ENCODE measurements around the gene LSM3. TPM values are rescaled to one million over a fixed set of nuclear protein-coding genes. Genes with fewer than 3 reads are reported as not detected.
"Not testable (repeated sequence)": the region's sequence is repeated elsewhere in the genome, so short reads cannot be mapped to it uniquely, and the experiment has no call there.

The LSM3 gene
- total RNA-seq, 1 experiment from 2014 or later: 17.4 TPM

- H3K9me2 ChIP-seq (ENCODE audit: insufficient read depth); POLR2A ChIA-PET; H3K4me3 ChIP-seq (replicated peaks in 1 of 2; ENCODE audit: low read depth in 1 of 2, low read length in 2 of 2); DNase-seq (ENCODE audit: low read depth, low spot score); BruUV-seq (replicated peaks); H3K27ac ChIP-seq (ENCODE audit: low read depth, low read length); H3K27me3 ChIP-seq (ENCODE audit: insufficient read depth, low read length); H3K4me2 ChIP-seq (ENCODE audit: low read length); ATAC-seq; H2AFZ ChIP-seq (ENCODE audit: low read depth, low read length, poor library complexity, severe bottlenecking); H3K9ac ChIP-seq (ENCODE audit: low read length); RAD21 ChIA-PET (ENCODE audit: low non-redundant PET in 1 of 2, low total read pairs in 2 of 2, uncharacterized antibody in 2 of 2, unreplicated experiment in 2 of 2); H3K9me3 ChIP-seq (ENCODE audit: control insufficient read depth in 1 of 2, insufficient read depth in 1 of 2, low read depth in 1 of 2, low read length in 2 of 2); intact Hi-C loops (cut with micrococcal nuclease); H3K79me2 ChIP-seq (ENCODE audit: insufficient read depth, low read length); H3K36me3 ChIP-seq (ENCODE audit: control insufficient read depth in 1 of 2, insufficient read depth in 2 of 2, low read length in 2 of 2); H4K20me1 ChIP-seq (ENCODE audit: insufficient read depth); H3K4me1 ChIP-seq (ENCODE audit: control insufficient read depth in 1 of 2, insufficient read depth in 2 of 2, low read length in 2 of 2): not testable (repeated sequence)
- CTCF ChIA-PET: interaction anchor here (0.7 kb wide), 1 partner anchor 746 kb away, joined by 3 read pairs; the partner anchor contains the start of gene HDAC11
These were observed 47.7 kb downstream of the LSM3 start for GRCh38 chr3:14226351-14226750.

- Histone ChIP-seq H2AFZ (ENCODE audit: low read depth, low read length, poor library complexity, severe bottlenecking) (no peak overlapping the region), H3K4me1 (ENCODE audit: control insufficient read depth in 1 of 2, insufficient read depth in 2 of 2, low read length in 2 of 2) (no peaks in the 10 kb centered on the region), H3K36me3 (ENCODE audit: control insufficient read depth in 1 of 2, insufficient read depth in 2 of 2, low read length in 2 of 2) (no peaks in the 10 kb centered on the region), H3K9me2 (ENCODE audit: insufficient read depth) (no peaks in the 10 kb centered on the region), H3K9me3 (ENCODE audit: control insufficient read depth in 1 of 2, insufficient read depth in 1 of 2, low read depth in 1 of 2, low read length in 2 of 2) (no peaks in the 10 kb centered on the region), H3K27me3 (ENCODE audit: insufficient read depth, low read length) (no peaks in the 10 kb centered on the region), H3K4me2 (ENCODE audit: low read length) (no peak overlapping the region), H4K20me1 (ENCODE audit: insufficient read depth) (no peaks in the 10 kb centered on the region), H3K79me2 (ENCODE audit: insufficient read depth, low read length) (no peaks in the 10 kb centered on the region), H3K4me3 (replicated peaks in 1 of 2; ENCODE audit: low read depth in 1 of 2, low read length in 2 of 2) (no peak overlapping the region), H3K9ac (ENCODE audit: low read length) (no peak overlapping the region), H3K27ac (ENCODE audit: low read depth, low read length) (no peak overlapping the region)
- no peak for ATAC-seq
- TF ChIP-seq EZH2phosphoT487 (IDR thresholded peaks at IDR 0.05; ENCODE audit: borderline replicate concordance) (no peak), ZFX (IDR thresholded peaks at IDR 0.05) (no peak), SIN3A (IDR thresholded peaks at IDR 0.05; ENCODE audit: low read depth) (no peak), TCF7L2 (IDR thresholded peaks at IDR 0.05; ENCODE audit: borderline replicate concordance, extremely low read depth, insufficient read depth, insufficient read length) (no peak), EGR1 (IDR thresholded peaks at IDR 0.05; ENCODE audit: low read depth) (no peak), POLR2AphosphoS5 (IDR thresholded peaks at IDR 0.05; ENCODE audit: low read depth, low read length) (no peak), ATF3 (IDR thresholded peaks at IDR 0.05) (no peak), RAD21 (IDR thresholded peaks at IDR 0.05; ENCODE audit: low read depth) (no peak), ZBTB33 (IDR thresholded peaks at IDR 0.05; ENCODE audit: extremely low read depth, insufficient replicate concordance, low read length) (no peak), ELF1 (IDR thresholded peaks at IDR 0.05; ENCODE audit: borderline replicate concordance, low read depth) (no peak), CTCF (IDR thresholded peaks at IDR 0.05 in 2 of 3, conservative IDR thresholded peaks at IDR 0.05 in 1 of 3; ENCODE audit: borderline replicate concordance in 1 of 3, insufficient read depth in 1 of 3, low read depth in 2 of 3, low read length in 2 of 3) (no peak)
- POLR2A ChIA-PET: no interaction called here
- CTCF ChIA-PET: no interaction called here
- DNase-seq (ENCODE audit: low read depth, low spot score): no peak
- intact Hi-C loops (cut with micrococcal nuclease): no loop called here
- RAD21 ChIA-PET (ENCODE audit: low non-redundant PET in 1 of 2, low total read pairs in 2 of 2, uncharacterized antibody in 2 of 2, unreplicated experiment in 2 of 2): no interaction called here
- no TSS peak for BruUV-seq (replicated peaks)
These were observed 49.2 kb downstream of the LSM3 start for GRCh38 chr3:14227856-14228255.

Measured in HCT116 (cell line).